ES-I3 (cell line): ENCODE data around the gene GLYATL2.

Source experiments
- H3K36me3 ChIP-seq: 2 replicates; pipeline ENCODE4 v1.6.1; 2013; ENCODE audit warnings: mild to moderate bottlenecking, low read length, control low read depth, moderate library complexity; ENCODE audit not compliant: insufficient read depth
- H3K4me1 ChIP-seq: 2 replicates; pipeline ENCODE4 v1.6.1; 2013; ENCODE audit warnings: mild to moderate bottlenecking, control low read depth, low read length; ENCODE audit not compliant: insufficient read depth
- H3K9ac ChIP-seq: 2 replicates; pipeline ENCODE4 v1.6.1; 2013; ENCODE audit warnings: low read depth, mild to moderate bottlenecking, low read length, moderate library complexity
- H3K9me3 ChIP-seq: 2 replicates; pipeline ENCODE4 v1.6.1; 2013; ENCODE audit warnings: mild to moderate bottlenecking, low read length, moderate library complexity; ENCODE audit not compliant: control insufficient read depth, insufficient read depth

The GLYATL2 gene

DNA sequence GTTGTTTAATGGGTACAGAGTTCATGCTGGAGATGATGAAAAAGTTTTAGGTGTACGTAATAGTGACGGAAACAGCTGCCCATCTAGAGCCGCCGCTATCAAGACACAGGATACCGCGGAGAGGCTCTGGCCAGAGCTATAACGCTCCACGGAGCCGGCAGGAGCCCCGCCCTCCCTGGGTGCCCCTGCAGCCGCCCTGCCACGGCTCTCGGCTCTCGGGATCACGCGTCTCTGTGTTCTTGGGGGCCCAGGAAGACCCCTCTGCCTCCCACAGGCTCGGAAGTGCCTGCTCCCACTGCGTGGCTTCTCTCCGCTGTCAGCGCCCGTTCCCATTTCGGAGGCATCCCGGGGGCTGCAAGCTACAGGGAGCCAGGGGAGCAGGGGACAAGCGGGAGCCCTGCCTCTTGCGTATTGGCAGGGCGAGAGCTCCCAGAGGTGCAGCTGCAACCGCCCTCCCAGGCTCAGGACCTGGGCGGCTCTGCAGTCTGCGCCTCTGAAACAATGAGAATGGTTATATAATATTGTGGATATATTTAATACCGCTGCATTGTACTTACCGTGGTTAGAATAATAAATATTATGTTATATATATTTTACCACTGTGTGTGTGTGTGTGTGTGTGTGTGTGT, 13.7 kb downstream of the GLYATL2 start:
- H3K36me3 ChIP-seq: no peaks in the 10 kb centered on the region

DNA sequence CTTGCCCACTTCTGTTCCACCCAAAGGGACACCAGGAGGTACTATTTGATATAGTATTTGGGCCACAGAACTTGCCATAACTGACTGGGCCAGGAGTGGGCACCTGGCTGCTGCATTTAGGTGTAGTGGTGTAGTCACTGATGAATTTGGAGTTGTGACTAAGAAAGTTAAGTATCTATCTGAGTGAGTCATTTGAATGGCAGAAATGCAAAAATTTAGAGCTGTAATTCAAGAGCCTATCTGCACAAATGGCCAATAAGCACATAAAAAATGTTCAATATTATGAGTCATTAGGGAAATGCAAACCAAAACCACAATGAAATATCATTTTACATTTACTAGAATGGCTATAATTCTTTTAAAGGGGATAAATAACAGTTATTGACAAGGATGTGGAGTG, 14.7 kb downstream of the GLYATL2 start:
- H3K4me1 ChIP-seq: no peaks in the 10 kb centered on the region
- H3K36me3 ChIP-seq: no peaks in the 10 kb centered on the region
- no peak overlapping the region for H3K9ac ChIP-seq
- H3K9me3 ChIP-seq: no peaks in the 10 kb centered on the region

More for the DNA sequence above, 13.7 kb downstream of the GLYATL2 start:
- no peaks in the 10 kb centered on the region for H3K9me3 ChIP-seq
- H3K4me1 ChIP-seq: no peaks in the 10 kb centered on the region
- no peak overlapping the region; the same call in 1 of the 2 replicates for H3K9ac ChIP-seq

DNA sequence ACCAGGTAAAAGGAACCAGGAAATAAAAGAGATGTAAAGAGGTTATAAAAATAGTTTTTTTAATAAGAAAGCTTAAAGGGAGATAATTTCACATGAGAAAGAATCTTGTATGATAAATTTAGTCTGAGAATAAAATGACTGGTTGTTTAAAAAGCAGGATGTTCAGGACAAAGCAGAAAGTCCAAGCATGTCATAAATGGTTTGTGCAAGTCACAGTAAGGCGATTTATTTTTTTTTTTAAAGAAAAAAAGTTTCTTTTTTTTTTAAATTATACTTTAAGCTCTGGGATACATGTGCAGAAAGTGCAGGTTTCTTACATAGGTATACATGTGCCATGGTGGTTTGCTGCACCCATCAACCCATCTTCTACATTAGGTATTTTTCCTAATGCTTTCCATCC, 30.8 kb downstream of the GLYATL2 start:
- Histone ChIP-seq H3K9me3 (no peaks in the 10 kb centered on the region; the same call in 1 of the 2 replicates), H3K36me3 (no peaks in the 10 kb centered on the region), H3K9ac (no peak overlapping the region), H3K4me1 (no peaks in the 10 kb centered on the region)

DNA sequence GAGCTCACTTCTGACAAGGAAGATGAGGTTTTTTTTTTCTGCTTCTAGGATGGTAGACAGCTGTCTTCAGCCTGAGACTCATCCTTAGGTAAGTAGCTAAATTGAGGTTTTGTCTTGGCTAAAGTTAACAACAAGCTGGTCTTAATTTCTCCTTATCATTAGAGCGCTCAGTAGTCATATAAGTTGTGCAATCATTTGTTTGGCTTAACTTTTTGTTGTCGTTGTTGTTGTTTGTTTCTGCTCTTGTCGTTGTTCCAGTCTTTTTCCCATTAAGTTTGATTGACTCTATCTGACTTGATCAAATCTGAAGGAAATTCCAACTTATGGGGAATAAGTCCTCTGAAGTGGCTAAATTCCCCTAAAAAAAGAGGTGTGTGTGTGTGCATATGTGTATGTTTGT, 33.0 kb downstream of the GLYATL2 start:
- Histone ChIP-seq H3K36me3 (no peaks in the 10 kb centered on the region), H3K4me1 (no peaks in the 10 kb centered on the region), H3K9ac (no peak overlapping the region), H3K9me3 (no peaks in the 10 kb centered on the region; the same call in 1 of the 2 replicates)

DNA sequence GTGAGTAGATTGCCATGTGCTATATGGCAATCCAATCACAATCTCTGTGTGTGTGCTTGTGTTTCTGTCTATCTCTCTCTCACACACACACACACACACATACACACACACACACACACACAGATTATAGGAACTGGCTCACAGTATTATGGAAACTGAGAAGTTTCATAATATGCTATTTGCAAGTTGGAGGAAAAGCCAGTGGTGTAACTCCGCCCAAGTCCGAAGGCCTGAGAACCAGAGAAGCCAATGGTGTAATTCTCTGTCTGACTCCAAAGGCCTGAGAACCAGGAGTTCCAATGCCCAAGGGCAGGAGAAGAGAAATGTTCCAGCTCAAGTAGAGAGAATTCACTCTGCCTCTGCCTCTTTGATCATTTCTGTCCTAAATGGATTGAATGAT, 37.2 kb downstream of the GLYATL2 start:
- H3K9me3 ChIP-seq: no peaks in the 10 kb centered on the region; the same call in 1 of the 2 replicates
- no peaks in the 10 kb centered on the region for H3K4me1 ChIP-seq
- no peaks in the 10 kb centered on the region for H3K36me3 ChIP-seq
- H3K9ac ChIP-seq: no peak overlapping the region

DNA sequence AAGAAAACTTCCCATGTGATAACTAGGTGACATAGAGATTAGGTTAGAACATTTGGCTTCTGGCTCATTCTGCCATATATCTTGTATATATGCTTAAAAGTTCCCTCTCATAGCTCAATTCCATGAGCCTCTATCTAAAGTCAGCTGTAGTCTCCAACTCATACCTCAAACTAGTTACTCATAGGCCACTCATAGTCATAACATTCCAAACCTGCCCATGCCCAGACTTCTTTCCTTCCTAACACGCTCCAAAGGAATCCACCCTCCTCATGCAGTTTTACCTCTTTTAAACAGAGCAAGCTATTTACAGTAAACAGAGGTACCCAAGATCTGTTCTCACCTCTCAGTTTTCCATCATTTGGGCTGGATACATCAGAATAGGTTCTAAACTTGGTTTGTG, 39.4 kb downstream of the GLYATL2 start:
- Histone ChIP-seq H3K36me3 (no peaks in the 10 kb centered on the region), H3K9me3 (no peaks in the 10 kb centered on the region), H3K9ac (no peak overlapping the region), H3K4me1 (no peaks in the 10 kb centered on the region)

DNA sequence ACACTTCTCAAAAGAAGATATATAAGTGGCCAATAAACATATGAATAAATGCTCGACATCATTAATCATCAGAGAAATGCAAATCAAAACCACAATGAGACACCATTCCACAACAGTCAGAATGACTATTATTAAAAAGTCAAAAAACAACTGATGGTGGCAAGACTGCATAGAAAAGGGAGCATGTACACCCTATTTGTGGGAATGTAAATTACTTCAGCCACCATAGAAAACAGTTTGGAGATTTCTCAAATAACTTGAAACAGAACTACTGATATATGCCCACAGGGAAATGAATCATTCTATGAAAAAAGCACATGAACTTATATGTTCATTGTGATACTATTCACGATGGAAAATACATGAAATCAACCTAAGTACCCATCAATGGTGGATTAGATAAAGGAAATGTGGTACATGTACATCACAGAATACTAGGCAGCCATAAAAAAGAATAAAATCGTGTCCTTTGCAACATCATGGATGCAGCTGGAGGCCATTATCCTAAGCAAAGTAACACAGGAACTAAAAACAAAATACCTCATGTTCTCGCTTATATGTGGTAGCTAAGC, 42.4 kb downstream of the GLYATL2 start:
- Histone ChIP-seq H3K36me3 (no peaks in the 10 kb centered on the region), H3K9me3 (no peaks in the 10 kb centered on the region), H3K9ac (no peak overlapping the region), H3K4me1 (no peaks in the 10 kb centered on the region)

DNA sequence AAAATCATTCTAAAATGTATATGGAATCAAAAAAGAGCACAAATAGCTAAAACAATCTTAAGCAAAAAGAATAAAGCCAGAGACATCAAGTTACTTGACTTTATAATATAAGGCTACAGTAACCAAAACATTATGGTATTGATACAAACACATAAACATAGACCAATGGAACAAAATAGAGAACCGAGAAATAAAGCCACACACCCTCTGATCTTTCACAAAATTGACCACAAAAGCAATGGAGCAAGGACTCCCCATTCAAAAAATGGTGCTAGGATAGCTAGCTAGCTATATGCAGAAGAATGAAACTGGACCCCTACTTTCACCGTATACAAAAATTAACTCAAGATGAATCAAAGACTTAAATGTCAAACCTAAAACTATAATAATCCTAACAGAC, 43.2 kb downstream of the GLYATL2 start:
- H3K36me3 ChIP-seq: no peaks in the 10 kb centered on the region
- no peaks in the 10 kb centered on the region for H3K9me3 ChIP-seq
- H3K9ac ChIP-seq: no peak overlapping the region
- no peaks in the 10 kb centered on the region for H3K4me1 ChIP-seq

DNA sequence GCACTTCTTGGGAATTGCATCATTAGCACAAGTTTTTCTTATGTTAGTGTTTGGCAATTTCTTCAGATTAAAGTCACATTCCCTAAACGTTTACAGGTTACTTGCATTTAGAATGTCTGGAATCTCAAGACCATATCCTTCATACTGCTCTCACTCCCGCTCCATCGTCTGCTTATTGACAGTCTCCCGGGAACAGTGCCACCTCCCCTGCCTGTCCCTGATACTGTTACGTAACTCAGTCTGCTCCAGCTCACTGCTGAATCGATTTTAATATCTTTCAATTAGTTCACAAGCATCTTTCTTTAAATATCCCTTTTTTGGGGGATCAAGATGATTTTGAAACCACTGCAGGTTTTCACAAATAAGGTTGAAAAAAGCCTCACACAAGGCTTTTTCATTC, 48.2 kb downstream of the GLYATL2 start:
- H3K9ac ChIP-seq: no peak overlapping the region
- H3K4me1 ChIP-seq: no peaks in the 10 kb centered on the region
- H3K36me3 ChIP-seq: no peaks in the 10 kb centered on the region
- peaks cover 2% of the 10 kb centered on the region; the same call in 1 of the 2 replicates for H3K9me3 ChIP-seq

DNA sequence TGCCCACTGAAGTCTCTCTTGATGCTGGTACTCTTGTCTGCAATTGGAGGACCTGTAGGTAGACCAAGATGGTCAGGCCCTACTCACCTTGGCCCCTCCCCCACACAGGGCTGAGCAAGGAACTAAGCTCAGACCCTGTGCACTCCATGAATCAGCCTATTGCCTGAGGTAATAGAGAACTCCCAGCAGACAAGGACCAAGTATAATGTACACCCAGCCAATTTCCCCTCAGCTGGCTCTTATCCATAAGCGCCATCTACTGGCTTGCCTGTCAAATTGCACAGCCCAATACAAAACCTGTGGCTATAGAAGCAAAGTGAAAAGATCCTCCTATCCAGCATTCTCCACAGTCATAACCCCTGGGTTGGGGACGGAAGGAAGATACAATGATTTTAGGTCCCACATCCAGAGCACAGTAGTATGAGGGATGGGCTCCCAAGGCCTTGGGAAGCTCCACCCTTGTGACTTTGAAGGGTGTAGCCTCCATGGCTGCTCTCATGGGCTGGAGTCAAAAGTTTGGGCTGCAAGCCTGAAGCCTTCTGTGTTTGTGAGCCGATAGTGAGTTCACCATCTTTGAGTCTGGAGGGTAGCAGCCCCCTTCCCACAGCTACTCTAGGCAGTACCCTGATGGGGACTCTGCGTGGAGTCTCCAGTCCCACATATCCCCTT, 56.0 kb downstream of the GLYATL2 start:
- H3K9ac ChIP-seq: no peak overlapping the region
- H3K4me1 ChIP-seq: no peaks in the 10 kb centered on the region
- H3K9me3 ChIP-seq: no peaks in the 10 kb centered on the region
- no peaks in the 10 kb centered on the region for H3K36me3 ChIP-seq

DNA sequence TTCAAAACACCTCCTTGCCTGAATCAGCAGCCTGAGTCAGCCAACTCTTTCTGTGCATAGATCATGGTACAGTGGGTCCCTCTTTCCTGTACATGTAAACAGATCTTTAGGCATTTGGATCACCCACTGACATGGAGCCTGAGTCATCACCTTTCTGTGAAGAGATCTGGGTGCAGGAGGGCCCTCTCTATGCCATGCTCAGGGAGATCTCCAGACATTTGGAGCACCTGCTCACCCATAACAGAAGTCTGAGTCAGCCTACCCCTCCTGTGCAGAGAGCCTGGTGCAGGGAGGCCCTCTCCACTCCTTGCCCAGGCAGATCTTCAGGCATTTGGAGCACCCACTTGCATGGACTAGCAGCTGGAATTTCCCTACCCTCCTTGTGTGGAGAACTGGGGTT, 56.6 kb downstream of the GLYATL2 start:
- no peaks in the 10 kb centered on the region for H3K9me3 ChIP-seq

DNA sequence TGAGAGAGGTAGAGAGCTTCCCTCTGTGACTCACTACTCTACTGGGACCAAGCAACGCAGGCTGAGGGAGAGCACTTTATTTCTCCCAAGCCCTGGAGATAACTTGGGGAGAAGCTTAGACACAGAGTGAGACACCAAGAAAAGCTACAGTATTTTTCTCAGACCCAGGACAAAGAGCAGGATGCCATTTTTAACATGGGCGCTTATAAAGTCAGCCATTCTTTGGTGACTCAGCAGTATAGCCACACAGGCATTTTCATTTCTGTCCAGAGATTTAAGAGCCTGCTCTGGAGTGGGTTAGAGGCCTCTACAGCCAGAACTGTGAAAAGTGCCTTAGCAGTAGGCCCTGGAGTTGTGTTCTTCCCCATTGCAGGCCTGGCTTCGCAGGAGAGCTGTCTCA, 57.8 kb downstream of the GLYATL2 start:
- Histone ChIP-seq H3K4me1 (no peaks in the 10 kb centered on the region), H3K9ac (no peak overlapping the region), H3K36me3 (no peaks in the 10 kb centered on the region), H3K9me3 (no peaks in the 10 kb centered on the region)

More for the DNA sequence above, 56.6 kb downstream of the GLYATL2 start:
- Histone ChIP-seq H3K4me1 (no peaks in the 10 kb centered on the region), H3K9ac (no peak overlapping the region), H3K36me3 (no peaks in the 10 kb centered on the region)

DNA sequence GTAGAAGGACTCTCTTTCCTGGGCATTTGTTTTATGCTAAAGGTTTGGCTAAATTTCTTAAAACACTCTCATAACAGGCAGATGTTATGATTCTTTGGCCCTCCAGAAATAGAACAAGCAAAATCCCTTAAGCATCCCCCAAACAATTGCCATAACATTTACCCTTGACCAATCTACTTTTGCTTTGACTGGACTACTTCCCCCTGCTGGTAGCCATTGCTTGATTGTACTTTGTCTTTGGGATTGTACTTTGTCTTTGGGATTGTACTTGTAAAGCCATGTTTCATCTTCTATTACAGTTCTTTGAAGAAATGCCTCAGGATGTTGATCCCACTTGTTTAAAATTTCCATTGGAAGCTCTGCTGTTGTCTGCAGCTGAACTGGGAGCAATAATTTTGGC, 59.5 kb downstream of the GLYATL2 start:
- no peak overlapping the region for H3K9ac ChIP-seq
- peaks cover 5% of the 10 kb centered on the region; the same call in 1 of the 2 replicates for H3K9me3 ChIP-seq
- no peaks in the 10 kb centered on the region for H3K36me3 ChIP-seq
- H3K4me1 ChIP-seq: no peaks in the 10 kb centered on the region
